H9 (cell line): ENCODE data around the gene ARF4. TPM values are rescaled to one million over a fixed set of nuclear protein-coding genes. Genes with fewer than 3 reads are reported as not detected.

Source experiments
- DNase-seq: peaks from one replicate; pipeline ENCODE4 v3.0.0-alpha.2; 2017
- H2AFZ ChIP-seq: one replicate; pipeline ENCODE4 v1.6.1; 2013; ENCODE audit warnings: mild to moderate bottlenecking, low read length, control low read depth, moderate library complexity
- H2AK5ac ChIP-seq: 2 replicates; pipeline ENCODE4 v1.6.1; 2013; ENCODE audit warnings: low read length, control low read depth, mixed read lengths; ENCODE audit not compliant: insufficient read length
- H2BK120ac ChIP-seq: one replicate; pipeline ENCODE4 v1.6.1; 2013; ENCODE audit warnings: low read depth, mild to moderate bottlenecking, low read length, control low read depth, inconsistent platforms; ENCODE audit not compliant: poor library complexity, severe bottlenecking
- H2BK12ac ChIP-seq: 2 replicates; pipeline ENCODE4 v1.6.1; 2013; ENCODE audit warnings: low read length, control low read depth, mixed read lengths, low read depth; ENCODE audit not compliant: insufficient read length
- H2BK15ac ChIP-seq: 2 replicates; pipeline ENCODE4 v1.6.1; 2013; ENCODE audit warnings: low read depth, low read length, control low read depth
- H2BK20ac ChIP-seq: one replicate; pipeline ENCODE4 v1.6.1; 2013; ENCODE audit warnings: low read depth, mild to moderate bottlenecking, low read length, control low read depth, inconsistent platforms; ENCODE audit not compliant: poor library complexity, severe bottlenecking
- H2BK5ac ChIP-seq: 2 replicates; pipeline ENCODE4 v1.6.1; 2013; ENCODE audit warnings: low read length, control low read depth, mixed read lengths; ENCODE audit not compliant: insufficient read length
- H3K14ac ChIP-seq: 2 replicates; pipeline ENCODE4 v1.6.1; 2013; ENCODE audit warnings: low read length, control low read depth; ENCODE audit not compliant: insufficient read depth
- H3K18ac ChIP-seq: 2 replicates; pipeline ENCODE4 v1.6.1; 2013; ENCODE audit warnings: low read depth, mild to moderate bottlenecking, mixed read lengths, low read length, control low read depth; ENCODE audit not compliant: insufficient read length
- H3K23ac ChIP-seq: 2 replicates; pipeline ENCODE4 v1.6.1; 2013; ENCODE audit warnings: low read length, control low read depth, mixed read lengths, low read depth; ENCODE audit not compliant: insufficient read length
- H3K23me2 ChIP-seq: 2 replicates; pipeline ENCODE4 v1.6.1; 2013; ENCODE audit warnings: low read depth, mild to moderate bottlenecking, mixed read lengths, low read length, control low read depth; ENCODE audit not compliant: insufficient read length, poor library complexity, severe bottlenecking
- H3K27ac ChIP-seq: 2 replicates; pipeline ENCODE4 v1.5.1; 2013; ENCODE audit warnings: low read length, control low read depth, mixed read lengths, low read depth; ENCODE audit not compliant: insufficient read length
- H3K27me3 ChIP-seq: 2 replicates; pipeline ENCODE4 v1.6.1; 2013; ENCODE audit warnings: low read length, control low read depth, inconsistent platforms; ENCODE audit not compliant: insufficient read depth
- H3K4ac ChIP-seq: 2 replicates; pipeline ENCODE4 v1.6.1; 2013; ENCODE audit warnings: low read depth, mild to moderate bottlenecking, control low read depth, inconsistent platforms, low read length, moderate library complexity
- H3K4me1 ChIP-seq: 2 replicates; pipeline ENCODE4 v1.6.1; 2013; ENCODE audit warnings: low read length, control low read depth, inconsistent platforms; ENCODE audit not compliant: insufficient read depth
- H3K4me2 ChIP-seq: 2 replicates; pipeline ENCODE4 v1.6.1; 2013; ENCODE audit warnings: low read length, control low read depth, mixed read lengths; ENCODE audit not compliant: insufficient read length, insufficient read depth
- H3K56ac ChIP-seq: 2 replicates; pipeline ENCODE4 v1.6.1; 2013; ENCODE audit warnings: low read depth, mild to moderate bottlenecking, mixed read lengths, low read length, control low read depth; ENCODE audit not compliant: insufficient read length
- H3K79me1 ChIP-seq: 2 replicates; pipeline ENCODE4 v1.6.1; 2013; ENCODE audit warnings: low read depth, mild to moderate bottlenecking, moderate library complexity, low read length, control low read depth, inconsistent platforms; ENCODE audit not compliant: insufficient read depth, poor library complexity, severe bottlenecking
- H3K79me2 ChIP-seq: 2 replicates; pipeline ENCODE4 v1.6.1; 2013; ENCODE audit warnings: low read length, control low read depth, inconsistent platforms; ENCODE audit not compliant: insufficient read depth
- H3K9ac ChIP-seq: 2 replicates; pipeline ENCODE4 v1.6.1; 2013; ENCODE audit warnings: low read length, control low read depth, mixed read lengths; ENCODE audit not compliant: insufficient read length; ENCODE audit errors: extremely low read depth
- H3K9me3 ChIP-seq: one replicate; pipeline ENCODE4 v1.6.1; 2013; ENCODE audit warnings: low read depth, low read length, inconsistent platforms; ENCODE audit not compliant: control insufficient read depth
- H3T11ph ChIP-seq: one replicate; pipeline ENCODE4 v1.6.1; 2013; ENCODE audit warnings: mild to moderate bottlenecking, low read length, control low read depth, inconsistent platforms
- H4K20me1 ChIP-seq: one replicate; pipeline ENCODE4 v1.6.1; 2013; ENCODE audit not compliant: control insufficient read depth, insufficient read length, insufficient read depth
- H4K5ac ChIP-seq: 2 replicates; pipeline ENCODE4 v1.6.1; 2013; ENCODE audit warnings: low read depth, mild to moderate bottlenecking, mixed read lengths, low read length, control low read depth; ENCODE audit not compliant: insufficient read length
- H4K8ac ChIP-seq: replicated peaks from 2 replicates; pipeline ENCODE4 v1.6.1; 2013; ENCODE audit warnings: low read length, control low read depth, mixed read lengths, low read depth; ENCODE audit not compliant: insufficient read length
- H4K91ac ChIP-seq: 2 replicates; pipeline ENCODE4 v1.6.1; 2013; ENCODE audit warnings: low read depth, mild to moderate bottlenecking, moderate library complexity, mixed read lengths, low read length, control low read depth; ENCODE audit not compliant: insufficient read length
- H3K27ac Mint-ChIP-seq, 3 experiments: 2 replicates in 2 of 3; 3 replicates in 1 of 3; pipeline ENCODE4 v1.8.0; 2020 to 2021; ENCODE audit warnings: mixed read lengths in 3 of 3, mild to moderate bottlenecking in 1 of 3, moderate library complexity in 1 of 3
- H3K27me3 Mint-ChIP-seq: 2 replicates; pipeline ENCODE4 v1.8.0; 2021; ENCODE audit warnings: low read depth, mild to moderate bottlenecking, moderate library complexity, mixed read lengths
- H3K36me3 Mint-ChIP-seq, 3 experiments: 2 replicates in 2 of 3; 3 replicates in 1 of 3; pipeline ENCODE4 v1.8.0; 2020 to 2021; ENCODE audit warnings: low read depth in 3 of 3, mixed read lengths in 3 of 3; ENCODE audit not compliant: insufficient read depth in 1 of 3
- H3K4me1 Mint-ChIP-seq, 2 experiments: 2 replicates each; pipeline ENCODE4 v1.8.0; 2020; ENCODE audit warnings: mixed read lengths in 2 of 2
- H3K4me3 Mint-ChIP-seq, 2 experiments: 2 replicates in 1 of 2; 3 replicates in 1 of 2; pipeline ENCODE4 v1.8.0; 2020 to 2021; ENCODE audit warnings: mild to moderate bottlenecking in 2 of 2, mixed read lengths in 2 of 2, moderate library complexity in 1 of 2
- H3K9me3 Mint-ChIP-seq, 2 experiments: 2 replicates in 1 of 2; 3 replicates in 1 of 2; pipeline ENCODE4 v1.8.0; 2020; ENCODE audit warnings: mild to moderate bottlenecking in 2 of 2, mixed read lengths in 2 of 2, moderate library complexity in 1 of 2
- CTCF ChIP-seq: fragments of 200-600 bp; sonication (generic); conservative IDR thresholded peaks from 3 replicates; pipeline ENCODE4 v1.8.0; 2021; ENCODE audit warnings: antibody characterized with exemption, mild to moderate bottlenecking
- WGBS: extraction: QIAGEN DNeasy Blood & Tissue Kit; methylation state at CpG from one replicate; pipeline ENCODE4 v1.1.7; 2013; ENCODE audit warnings: missing lambda C conversion rate, low lambda C conversion rate, mixed read lengths; ENCODE audit not compliant: insufficient read length; ENCODE audit errors: extremely low coverage; 5-methylcytosine and 5-hydroxymethylcytosine counted together
- total RNA-seq: library from RNA; stranded (reverse); gene quantifications from 2 replicates; pipeline ENCODE4 v1.2.1, GENCODE V29; 2021

ARF4 gene
- total RNA-seq, 1 experiment from 2014 or later, result 160 TPM

- Histone ChIP-seq H3K4ac (no peak within 1 kb of the TSS), H3K9ac (no peak within 1 kb of the TSS), H2BK120ac (peak within 1 kb of the TSS; percentile 44), H3K4me1 (no peaks in the 10 kb centered on the region), H3K23ac (no peak within 1 kb of the TSS), H4K5ac (no peak within 1 kb of the TSS), H3K4me2 (peak within 1 kb of the TSS; percentile 62), H3K79me2 (no peaks in the 10 kb centered on the region), H3K56ac (no peak within 1 kb of the TSS), H2AK5ac (no peak within 1 kb of the TSS), H2AFZ (no peak within 1 kb of the TSS), H3T11ph (no peak within 1 kb of the TSS), H3K27me3 (no peaks in the 10 kb centered on the region), H3K9me3 (no peaks in the 10 kb centered on the region), H2BK15ac (no peak within 1 kb of the TSS), H3K79me1 (no peaks in the 10 kb centered on the region), H3K18ac (no peak within 1 kb of the TSS), H4K8ac (no peak within 1 kb of the TSS), H2BK12ac (no peak within 1 kb of the TSS), H2BK20ac (no peak within 1 kb of the TSS), H3K14ac (peak within 1 kb of the TSS; percentile 58; the same call in 1 of the 2 replicates), H4K20me1 (no peaks in the 10 kb centered on the region), H3K27ac (no peak within 1 kb of the TSS), H4K91ac (no peak within 1 kb of the TSS), H2BK5ac (no peak within 1 kb of the TSS), H3K23me2 (peaks cover 3% of the 10 kb centered on the region)
- WGBS, result no CpG with 5 or more reads among the region's 20 CpGs
- H3K4me1 Mint-ChIP-seq, result peaks cover 10% of the 10 kb centered on the region in 2 experiments
- no peak; the same call in 2 of the 3 replicates for TF ChIP-seq CTCF
- H3K36me3 Mint-ChIP-seq, result no peaks in the 10 kb centered on the region
- H3K27me3 Mint-ChIP-seq, result peaks cover 2% of the 10 kb centered on the region; the same call in 1 of the 2 replicates
- peak within 1 kb of the TSS; percentile 48 to 64 for H3K4me3 Mint-ChIP-seq
- DNase-seq, result peak; percentile 96
- H3K27ac Mint-ChIP-seq, result peak within 1 kb of the TSS in 2 of 3 experiments; percentile 88 to 93; a peak in 5 of 7 replicates
- H3K9me3 Mint-ChIP-seq, result no peaks in the 10 kb centered on the region
These were observed 52.7 kb downstream of the ARF4 start, which contains the start of gene DNAH12 for GRCh38 chr3:57544181-57545125. TSS of gene DNAH12 (minus strand) at chr3:57544344. CDS start at chr3:57542870, 1,474 bp downstream.
